Esophagus (tissue), 2 donors: ENCODE data around the gene NELFA. TPM values are rescaled to one million over a fixed set of nuclear protein-coding genes. Genes with fewer than 3 reads are reported as not detected.
A peak's percentile ranks its signal among the peaks of the same experiment; 100 is the strongest.

Experiments
- H3K27ac ChIP-seq, 2 donors: one replicate each; pipeline ENCODE4 v1.5.1; 2013; ENCODE audit warnings: low read depth in 2 of 2, mild to moderate bottlenecking in 2 of 2, inconsistent platforms in 1 of 2, low read length in 1 of 2, moderate library complexity in 1 of 2
- H3K27me3 ChIP-seq, 2 donors: one replicate each; pipeline ENCODE4 v1.6.1; 2013; ENCODE audit warnings: low read length in 2 of 2, control low read depth in 1 of 2, mild to moderate bottlenecking in 1 of 2; ENCODE audit not compliant: insufficient read depth in 2 of 2, control insufficient read depth in 1 of 2
- H3K36me3 ChIP-seq, 2 donors: one replicate each; pipeline ENCODE4 v1.6.1; 2013; ENCODE audit warnings: low read length in 1 of 2; ENCODE audit not compliant: control insufficient read depth in 2 of 2, insufficient read depth in 2 of 2
- H3K4me1 ChIP-seq, 2 donors: one replicate each; pipeline ENCODE4 v1.6.1; 2013; ENCODE audit warnings: low read length in 1 of 2; ENCODE audit not compliant: control insufficient read depth in 2 of 2, insufficient read depth in 2 of 2
- H3K4me3 ChIP-seq, 2 donors: one replicate each; pipeline ENCODE4 v1.5.1; 2013; ENCODE audit warnings: low read length in 2 of 2, mild to moderate bottlenecking in 2 of 2, low read depth in 1 of 2, moderate library complexity in 1 of 2
- H3K9me3 ChIP-seq, 2 donors: one replicate each; pipeline ENCODE4 v1.6.1; 2013; ENCODE audit warnings: mild to moderate bottlenecking in 2 of 2, low read depth in 1 of 2, low read length in 1 of 2, moderate library complexity in 1 of 2; ENCODE audit not compliant: control insufficient read depth in 2 of 2, insufficient read depth in 1 of 2
- WGBS, 2 donors: extraction: QIAGEN DNeasy Blood & Tissue Kit; methylation state at CpG; one replicate each; pipeline ENCODE4 v1.1.7; 2013; 5-methylcytosine and 5-hydroxymethylcytosine counted together
- polyA plus RNA-seq, 2 donors: library from polyadenylated mRNA; stranded (reverse); fragments of 200-250 nt; gene quantifications; one replicate each; pipeline ENCODE4 v1.2.3, GENCODE V29; 2013
- donor health status: healthy with polysubstance abuse.
- donor health status: Bipolar disorder and iron deficiency.

Gene NELFA
- polyA plus RNA-seq, 2 donors, result 27.1 to 35.4 TPM

DNA sequence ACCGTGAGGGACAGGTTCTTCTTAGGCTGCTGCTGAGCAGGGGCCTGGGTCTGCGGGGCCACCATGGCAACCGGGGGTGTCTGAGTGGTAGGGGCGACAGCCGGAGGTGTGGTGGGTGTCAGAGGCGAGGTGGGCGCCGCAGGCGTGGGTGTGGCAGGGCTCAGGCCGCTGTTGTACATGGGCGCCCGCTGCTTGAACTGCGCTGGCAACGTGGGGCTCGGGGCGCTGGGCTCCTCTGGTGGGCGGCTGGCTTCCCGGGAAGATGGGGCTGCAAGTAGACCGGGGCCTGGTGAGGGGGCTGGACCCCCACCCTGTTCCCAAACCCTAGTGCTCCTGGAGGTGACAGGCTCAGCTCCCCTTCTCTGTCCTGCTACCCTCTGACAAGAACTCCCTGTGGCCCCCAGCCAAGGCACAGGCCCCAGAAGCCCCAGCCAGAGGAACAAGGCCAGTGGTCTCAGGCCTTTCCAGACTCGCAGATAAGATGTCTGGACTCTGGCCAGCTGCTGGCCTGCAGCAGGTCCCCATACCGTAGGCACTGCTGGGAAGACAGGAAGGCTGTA, 24.8 kb downstream of the NELFA start:
- no peaks in the 10 kb centered on the region for H3K9me3 ChIP-seq
- no peaks in the 10 kb centered on the region for H3K27me3 ChIP-seq
- peaks cover 8 to 79% of the 10 kb centered on the region in 2 donors for H3K36me3 ChIP-seq
- 85 to 90% methylated on average over 21 of the region's 21 CpGs for WGBS, 2 donors
- H3K4me3 ChIP-seq, result no peak overlapping the region
- H3K27ac ChIP-seq, result no peak overlapping the region
- H3K4me1 ChIP-seq, result peaks cover 0 to 2% of the 10 kb centered on the region in 2 donors

GRCh38 chr4:1983053-1983845, 25.5 kb downstream of the NELFA start:
- Histone ChIP-seq H3K4me3 (no peak overlapping the region), H3K27ac (no peak overlapping the region), H3K36me3 (peaks cover 8 to 81% of the 10 kb centered on the region in 2 donors), H3K4me1 (peaks cover 0 to 2% of the 10 kb centered on the region in 2 donors), H3K27me3 (no peaks in the 10 kb centered on the region), H3K9me3 (no peaks in the 10 kb centered on the region)
- WGBS, 2 donors, result 91 to 92% methylated on average over 34 of the region's 34 CpGs

DNA sequence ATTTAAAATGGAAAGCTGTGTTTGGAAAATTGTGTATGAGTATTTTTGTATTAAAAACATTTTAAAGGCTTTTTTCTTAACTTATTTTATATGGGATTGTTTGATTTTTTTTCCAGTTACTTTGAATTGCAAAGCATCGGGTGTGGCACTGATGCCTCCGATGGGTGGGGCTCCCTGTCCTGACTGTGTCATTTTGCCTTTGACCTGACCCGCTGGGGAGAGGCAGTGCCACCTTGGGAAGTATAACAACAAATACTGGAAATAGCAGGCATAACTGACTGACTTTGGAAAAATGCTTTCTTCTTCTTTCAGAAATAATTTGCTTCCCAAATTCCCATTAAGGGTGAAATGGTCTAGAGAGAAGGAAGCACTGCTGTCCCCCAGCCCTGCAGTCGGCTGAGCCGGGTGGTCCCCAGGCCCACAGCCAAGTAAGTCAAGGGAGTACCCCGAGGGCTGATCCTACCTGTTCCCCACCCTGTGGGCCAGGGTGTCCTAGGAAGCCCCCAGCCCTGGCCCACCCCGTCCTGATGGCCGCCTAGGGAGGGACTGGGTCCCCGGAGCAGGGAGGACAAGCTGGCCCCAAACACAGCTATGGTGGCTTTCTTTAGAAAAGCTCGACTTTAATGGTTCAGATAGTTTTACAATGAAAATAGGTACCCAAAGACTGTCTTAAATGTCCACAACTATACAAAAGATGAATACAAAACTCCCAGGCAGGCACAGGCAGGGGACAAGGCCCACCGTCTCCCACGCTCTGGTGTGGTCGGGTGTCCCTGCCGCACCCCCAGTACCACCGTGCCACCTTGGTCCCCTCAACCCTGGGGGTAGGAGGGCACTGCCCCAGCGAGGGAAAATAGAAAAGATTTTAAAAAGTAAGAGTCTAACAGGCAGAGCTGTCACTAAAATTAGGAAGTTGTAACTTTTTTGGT, 26.4 kb downstream of the NELFA start:
- H3K36me3 ChIP-seq, result peaks cover 8 to 74% of the 10 kb centered on the region in 2 donors
- WGBS, 2 donors, result 80 to 88% methylated on average over 16 of the region's 16 CpGs

GRCh38 chr4:1981251-1982058, 27.3 kb downstream of the NELFA start:
- 80 to 81% methylated on average over 22 of the region's 22 CpGs for WGBS, 2 donors
- Histone ChIP-seq H3K27ac (peak overlapping the region; percentile 19 to 74), H3K36me3 (peaks cover 14 to 72% of the 10 kb centered on the region in 2 donors), H3K9me3 (no peaks in the 10 kb centered on the region), H3K4me3 (no peak overlapping the region), H3K27me3 (no peaks in the 10 kb centered on the region), H3K4me1 (peaks cover 0 to 2% of the 10 kb centered on the region in 2 donors)

More for the DNA sequence above, 26.4 kb downstream of the NELFA start:
- Histone ChIP-seq H3K27me3 (no peaks in the 10 kb centered on the region), H3K9me3 (no peaks in the 10 kb centered on the region), H3K4me3 (no peak overlapping the region), H3K4me1 (peaks cover 0 to 2% of the 10 kb centered on the region in 2 donors), H3K27ac (peak overlapping the region; percentile 11 to 82)

DNA sequence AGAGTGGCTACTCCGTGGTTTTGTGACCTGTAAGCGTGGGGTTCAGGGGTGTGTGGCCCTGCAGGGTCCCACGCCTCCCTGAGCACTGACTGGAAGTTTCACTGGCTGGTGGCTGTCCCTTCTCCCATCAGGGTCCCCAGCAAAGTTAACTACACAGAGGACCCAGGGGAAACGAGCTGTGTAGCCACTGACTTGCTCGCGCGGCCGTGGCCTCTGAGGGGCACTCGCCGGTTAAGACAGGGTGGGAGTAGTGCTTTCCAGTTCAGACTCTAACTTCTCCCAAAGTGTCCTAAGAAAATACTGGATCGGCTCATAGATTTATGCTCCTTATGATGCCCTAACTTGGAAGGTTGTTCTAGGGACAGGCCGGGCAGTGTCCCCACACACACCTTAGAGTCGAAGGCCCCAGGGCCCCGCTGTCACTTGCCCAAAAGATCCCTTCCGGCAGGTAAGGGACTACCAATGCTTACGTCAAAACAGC, 28.2 kb downstream of the NELFA start:
- Histone ChIP-seq H3K4me1 (peaks cover 0 to 2% of the 10 kb centered on the region in 2 donors), H3K27ac (no peak overlapping the region), H3K4me3 (no peak overlapping the region), H3K36me3 (peaks cover 21 to 72% of the 10 kb centered on the region in 2 donors), H3K27me3 (no peaks in the 10 kb centered on the region), H3K9me3 (no peaks in the 10 kb centered on the region)
- 91 to 92% methylated on average over 16 of the region's 16 CpGs for WGBS, 2 donors

- H3K36me3 ChIP-seq, result peaks cover 18 to 70% of the 10 kb centered on the region in 2 donors
These were observed 29.1 kb downstream of the NELFA start for GRCh38 chr4:1979477-1980196.

DNA sequence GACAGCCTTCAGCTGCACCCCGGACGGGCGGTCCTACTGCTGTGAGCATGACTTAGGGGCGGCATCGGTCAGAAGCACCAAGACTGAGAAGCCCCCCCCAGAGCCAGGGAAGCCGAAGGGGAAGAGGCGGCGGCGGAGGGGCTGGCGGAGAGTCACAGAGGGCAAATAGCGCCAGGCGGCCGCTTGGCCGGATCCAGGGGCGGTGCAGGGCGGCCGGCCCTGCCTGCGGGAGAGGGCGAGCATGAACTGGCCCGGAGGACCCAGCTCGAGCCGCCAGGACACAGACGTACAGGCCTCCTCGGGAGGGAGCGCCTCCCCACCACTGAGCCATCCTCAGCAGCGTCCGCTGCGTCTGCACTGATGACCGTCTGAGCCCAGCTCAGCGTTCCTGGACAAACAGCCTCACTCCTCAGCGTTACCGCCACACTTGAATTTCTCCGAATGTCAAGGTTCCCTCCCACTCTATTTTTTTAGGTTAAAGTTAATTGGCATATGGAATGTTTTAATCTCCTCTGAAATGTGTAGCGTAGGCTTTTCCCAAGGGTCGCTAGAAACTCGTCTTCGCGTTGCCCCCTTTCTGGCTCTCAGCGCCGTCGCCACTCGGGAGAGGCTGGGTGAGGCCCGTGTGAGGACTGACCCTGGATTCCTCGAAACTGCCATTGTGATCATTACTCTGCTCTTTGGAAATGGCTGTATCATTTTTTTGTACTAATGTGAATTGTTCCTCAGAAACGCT, 29.9 kb downstream of the NELFA start:
- H3K9me3 ChIP-seq, result no peaks in the 10 kb centered on the region
- 92 to 93% methylated on average over 43 to 45 of the region's 45 CpGs for WGBS, 2 donors
- H3K27ac ChIP-seq, result no peak overlapping the region
- no peak overlapping the region for H3K4me3 ChIP-seq
- no peaks in the 10 kb centered on the region for H3K27me3 ChIP-seq
- H3K4me1 ChIP-seq, result peaks cover 0 to 2% of the 10 kb centered on the region in 2 donors
- peaks cover 16 to 65% of the 10 kb centered on the region in 2 donors for H3K36me3 ChIP-seq

More at GRCh38 chr4:1979477-1980196, 29.1 kb downstream of the NELFA start:
- WGBS, 2 donors, result 87% methylated on average over 22 of the region's 22 CpGs
- Histone ChIP-seq H3K4me1 (peaks cover 0 to 2% of the 10 kb centered on the region in 2 donors), H3K27ac (no peak overlapping the region), H3K4me3 (no peak overlapping the region), H3K27me3 (no peaks in the 10 kb centered on the region), H3K9me3 (no peaks in the 10 kb centered on the region)

DNA sequence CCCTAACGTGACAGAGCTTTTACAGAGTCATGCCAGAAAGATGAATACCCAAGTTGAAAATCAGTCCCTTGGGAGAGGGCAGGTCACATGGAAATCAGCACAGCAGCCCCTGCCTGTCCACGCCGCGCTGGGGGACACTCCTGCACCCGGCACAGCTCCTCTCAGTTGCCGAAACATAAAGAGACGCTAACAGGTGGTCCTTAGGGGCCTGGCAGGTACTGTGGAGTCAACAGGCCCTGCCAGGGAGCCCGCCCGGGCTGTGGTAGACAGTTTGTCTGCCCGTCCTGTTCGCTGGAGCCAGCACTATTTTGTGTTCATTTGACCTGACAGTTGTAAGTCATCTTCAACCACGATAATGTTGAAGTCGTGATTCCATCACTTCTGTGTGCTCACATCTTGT, 30.5 kb downstream of the NELFA start:
- no peaks in the 10 kb centered on the region for H3K27me3 ChIP-seq
- no peak overlapping the region for H3K27ac ChIP-seq
- H3K9me3 ChIP-seq, result no peaks in the 10 kb centered on the region
- H3K4me3 ChIP-seq, result no peak overlapping the region
- H3K36me3 ChIP-seq, result peaks cover 13 to 64% of the 10 kb centered on the region in 2 donors
- H3K4me1 ChIP-seq, result peaks cover 0 to 2% of the 10 kb centered on the region in 2 donors
- WGBS, 2 donors, result 94% methylated on average over 13 of the region's 13 CpGs
